H1 (cell line): ENCODE measurements around the gene TXNIP.

Experiments used
- CEBPB ChIP-seq: IDR thresholded peaks from 2 replicates; pipeline ENCODE4 v1.6.1; 2012; ENCODE audit warnings: low read depth, low read length
- MAX ChIP-seq: IDR thresholded peaks from 2 replicates; pipeline ENCODE4 v1.6.1; 2012; ENCODE audit warnings: inconsistent platforms

- TF ChIP-seq MAX (no peak), CEBPB (no peak)
These were observed 13.9 kb upstream of the TXNIP start for GRCh38 chr1:146010126-146010738.
